Measurements from ENCODE around the gene SRD5A3.

DNA sequence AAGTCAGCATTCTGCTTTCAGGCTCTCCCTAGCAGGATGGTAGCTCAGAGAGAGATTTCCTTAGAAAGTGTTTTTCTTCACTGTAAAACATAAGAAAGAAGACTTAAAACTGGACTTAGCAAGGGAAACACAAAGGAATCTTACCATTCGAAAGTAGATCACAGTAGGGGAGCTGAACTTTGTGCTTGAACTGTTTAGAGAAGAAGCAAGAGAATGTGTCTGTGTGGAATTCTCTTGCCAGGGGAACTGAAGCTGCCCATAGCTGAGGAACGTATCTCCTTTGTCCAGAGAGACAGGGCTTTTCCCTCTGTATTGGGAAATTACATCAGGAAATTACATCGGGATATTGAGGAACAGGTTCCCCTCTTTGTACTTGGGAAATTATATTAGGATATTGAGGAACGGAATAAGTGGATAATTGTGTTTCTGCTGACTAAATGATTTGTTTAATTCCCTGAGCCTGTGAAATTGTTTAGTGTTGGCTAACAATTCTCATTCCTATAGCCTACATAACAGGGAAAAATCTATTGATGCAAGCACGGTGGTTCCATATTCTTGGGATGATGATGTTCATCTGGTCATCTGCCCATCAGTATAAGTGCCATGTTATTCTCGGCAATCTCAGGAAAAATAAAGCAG, 21.2 kb downstream of the SRD5A3 start:
- TF ChIP-seq POLR2A (IDR thresholded peaks at IDR 0.05) (no peak), POLR2AphosphoS5 (IDR thresholded peaks at IDR 0.05) (no peak), EP300 (IDR thresholded peaks at IDR 0.05) (no peak)
- TF ChIP-seq, protein P1, sequence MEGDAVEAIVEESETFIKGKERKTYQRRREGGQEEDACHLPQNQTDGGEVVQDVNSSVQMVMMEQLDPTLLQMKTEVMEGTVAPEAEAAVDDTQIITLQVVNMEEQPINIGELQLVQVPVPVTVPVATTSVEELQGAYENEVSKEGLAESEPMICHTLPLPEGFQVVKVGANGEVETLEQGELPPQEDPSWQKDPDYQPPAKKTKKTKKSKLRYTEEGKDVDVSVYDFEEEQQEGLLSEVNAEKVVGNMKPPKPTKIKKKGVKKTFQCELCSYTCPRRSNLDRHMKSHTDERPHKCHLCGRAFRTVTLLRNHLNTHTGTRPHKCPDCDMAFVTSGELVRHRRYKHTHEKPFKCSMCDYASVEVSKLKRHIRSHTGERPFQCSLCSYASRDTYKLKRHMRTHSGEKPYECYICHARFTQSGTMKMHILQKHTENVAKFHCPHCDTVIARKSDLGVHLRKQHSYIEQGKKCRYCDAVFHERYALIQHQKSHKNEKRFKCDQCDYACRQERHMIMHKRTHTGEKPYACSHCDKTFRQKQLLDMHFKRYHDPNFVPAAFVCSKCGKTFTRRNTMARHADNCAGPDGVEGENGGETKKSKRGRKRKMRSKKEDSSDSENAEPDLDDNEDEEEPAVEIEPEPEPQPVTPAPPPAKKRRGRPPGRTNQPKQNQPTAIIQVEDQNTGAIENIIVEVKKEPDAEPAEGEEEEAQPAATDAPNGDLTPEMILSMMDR (IDR thresholded peaks at IDR 0.05), result no peak
